ENCODE measurements around the gene COBL. TPM values are rescaled to one million over a fixed set of nuclear protein-coding genes. Genes with fewer than 3 reads are reported as not detected.

COBL gene
- total and polyA plus RNA-seq, 2 of the 8 experiments (the other 6 are each of a cell fraction or from before 2014, with no cell fraction given), result 13.8 to 40.4 TPM

- TF ChIP-seq CBX8 (IDR thresholded peaks at IDR 0.05; ENCODE audit: borderline replicate concordance, low read depth, low read length) (no peak), TCF12 (IDR thresholded peaks at IDR 0.05; ENCODE audit: low read depth, low read length) (no peak)
These were observed 302.6 kb downstream of the COBL start (continued) for GRCh38 chr7:51013861-51014511.
